ENCODE results near the gene PEX11G. TPM values are rescaled to one million over a fixed set of nuclear protein-coding genes. Genes with fewer than 3 reads are reported as not detected.
A peak's percentile ranks its signal among the peaks of the same experiment; 100 is the strongest.

PEX11G gene
- total and polyA plus RNA-seq, 9 donors, result 0.40 to 6.0 (median 3.7) TPM

- TF ChIP-seq EP300 (IDR thresholded peaks at IDR 0.05), result no peak
- no peak for TF ChIP-seq POLR2A (IDR thresholded peaks at IDR 0.05)
- no peak for TF ChIP-seq CTCF (IDR thresholded peaks at IDR 0.05)
- peak; percentile 60 to 76 (median 64) for DNase-seq
- Histone ChIP-seq H3K27ac (peak overlapping the region; percentile 76 to 88), H3K4me1 (ENCODE audit: insufficient read depth) (peaks cover 2% of the 10 kb centered on the region), H3K4me3 (peak overlapping the region; percentile 54), H3K9me3 (no peaks in the 10 kb centered on the region), H3K27me3 (no peaks in the 10 kb centered on the region), H3K36me3 (no peaks in the 10 kb centered on the region)
- intact Hi-C loops (cut with DNase I), result loop anchor here in 3 of 4 donors (2.0 to 10.0 kb wide), 4 partner anchors 46 to 430 kb away; partner anchors contain the start of gene PEX11G (in 3 of the 3)
- 0% methylated on average over 27 of the region's 27 CpGs for WGBS, 3 donors
Observed at GRCh38 chr19:7534531-7535046, 45.8 kb upstream of the PEX11G start.

GRCh38 chr19:7533925-7534480 is 45.2 kb upstream of the PEX11G start:
- intact Hi-C loops (cut with DNase I), result loop anchor here in 3 of 4 donors (2.0 to 10.0 kb wide), 4 partner anchors 45 to 429 kb away; partner anchors contain the start of gene PEX11G (in 2 of the 3)
- WGBS, 3 donors, result 0 to 1% (median 1%) methylated on average over 31 to 41 of the region's 41 CpGs

GRCh38 chr19:7533281-7533885 is 44.5 kb upstream of the PEX11G start:
- intact Hi-C loops (cut with DNase I), result loop anchor here in 3 of 4 donors (5.0 to 10.0 kb wide), 3 partner anchors 46 to 429 kb away; partner anchors contain the start of gene PEX11G (in 1 of the 3)
- H3K27ac ChIP-seq, result peak overlapping the region; percentile 16 to 88
- peak overlapping the region; percentile 54 for H3K4me3 ChIP-seq
- H3K9me3 ChIP-seq, result no peaks in the 10 kb centered on the region
- 13 to 17% (median 15%) methylated on average over 30 of the region's 30 CpGs for WGBS, 3 donors
- H3K4me1 ChIP-seq (ENCODE audit: insufficient read depth), result peaks cover 2% of the 10 kb centered on the region
- peak; percentile 78 to 86 (median 84) for DNase-seq
- no peaks in the 10 kb centered on the region for H3K27me3 ChIP-seq
- no peaks in the 10 kb centered on the region for H3K36me3 ChIP-seq
- TF ChIP-seq EP300 (IDR thresholded peaks at IDR 0.05) (no peak), POLR2A (IDR thresholded peaks at IDR 0.05) (no peak), CTCF (IDR thresholded peaks at IDR 0.05) (no peak)

More at GRCh38 chr19:7533925-7534480, 45.2 kb upstream of the PEX11G start:
- DNase-seq, result peak; percentile 85 to 91 (median 89)
- H3K27me3 ChIP-seq, result no peaks in the 10 kb centered on the region
- no peaks in the 10 kb centered on the region for H3K9me3 ChIP-seq
- peak overlapping the region; percentile 76 to 88 for H3K27ac ChIP-seq
- H3K36me3 ChIP-seq, result no peaks in the 10 kb centered on the region
- TF ChIP-seq POLR2A (IDR thresholded peaks at IDR 0.05) (peak; percentile 61), EP300 (IDR thresholded peaks at IDR 0.05) (no peak)
- H3K4me1 ChIP-seq (ENCODE audit: insufficient read depth), result peaks cover 2% of the 10 kb centered on the region
- H3K4me3 ChIP-seq, result peak overlapping the region; percentile 54

- TF ChIP-seq CTCF (IDR thresholded peaks at IDR 0.05) (no peak), EP300 (IDR thresholded peaks at IDR 0.05) (no peak), POLR2A (IDR thresholded peaks at IDR 0.05) (no peak)
- 91 to 92% (median 92%) methylated on average over 32 to 33 of the region's 33 CpGs for WGBS, 3 donors
- H3K9me3 ChIP-seq, result no peaks in the 10 kb centered on the region
- H3K4me3 ChIP-seq, result no peak overlapping the region
- DNase-seq, result peak in 1 of 5 donors; percentile 9
- intact Hi-C loops (cut with DNase I), result loop anchor here (5.0 to 10.0 kb wide), 3 partner anchors 43 to 425 kb away; partner anchors contain the start of gene PEX11G (in 1 of the 4)
- H3K27ac ChIP-seq, result no peak overlapping the region
- no peaks in the 10 kb centered on the region for H3K27me3 ChIP-seq
- peaks cover 2% of the 10 kb centered on the region for H3K4me1 ChIP-seq (ENCODE audit: insufficient read depth)
- no peaks in the 10 kb centered on the region for H3K36me3 ChIP-seq
Observed at GRCh38 chr19:7529610-7530490, 41.0 kb upstream of the PEX11G start.
